H1 (cell line): ENCODE results near the gene SNRNP70. TPM values are rescaled to one million over a fixed set of nuclear protein-coding genes. Genes with fewer than 3 reads are reported as not detected.

ENCODE experiments used
- BRCA1 ChIP-seq: IDR thresholded peaks from 2 replicates; pipeline ENCODE4 v1.6.1; 2012; ENCODE audit warnings: low read depth, low read length, improper control_type of control experiment
- E2F6 ChIP-seq: IDR thresholded peaks from 2 replicates; pipeline ENCODE4 v1.6.1; 2012; ENCODE audit warnings: inconsistent platforms
- EP300 ChIP-seq, 2 experiments: IDR thresholded peaks; 1 replicate in 1 of 2; 2 replicates in 1 of 2; pipeline ENCODE4 v1.6.1; 2011 to 2012; ENCODE audit warnings: low read depth in 2 of 2, low read length in 2 of 2, mild to moderate bottlenecking in 2 of 2, borderline replicate concordance in 1 of 2, inconsistent platforms in 1 of 2, moderate library complexity in 1 of 2
- SP2 ChIP-seq: IDR thresholded peaks from 2 replicates; pipeline ENCODE4 v1.6.1; 2012; ENCODE audit warnings: mild to moderate bottlenecking, low read length, inconsistent platforms
- polyA plus RNA-seq, 7 experiments: library from polyadenylated mRNA; depleted of rRNA in 3 of 7; stranded (reverse) in 5 of 7; unstranded in 2 of 7; fragments of >200 nt in 5 of 7; fragments of 200-250 nt in 2 of 7; gene quantifications; 1 replicate in 5 of 7; 2 replicates in 1 of 7; 4 replicates in 1 of 7; pipeline versions ENCODE4 v1.2.1 to v1.2.3, GENCODE V29; 2011 to 2013; ENCODE audit warnings: missing spikeins in 2 of 7, mixed read lengths in 2 of 7
- total RNA-seq: library from RNA; stranded (reverse); fragmentation: NEBNext Ultra II Directional; extraction: Animal tissue kit (Norgen Biotek cat#: 25700); gene quantifications from 2 replicates; pipeline ENCODE4 v1.2.1, GENCODE V29; 2021

Gene SNRNP70
- total and polyA plus RNA-seq, 2 of the 8 experiments (the other 6 are each of a cell fraction or from before 2014, with no cell fraction given) = 231 to 235 TPM

- TF ChIP-seq EP300 (IDR thresholded peaks at IDR 0.05; ENCODE audit: borderline replicate concordance in 1 of 2, low read depth in 2 of 2, low read length in 2 of 2) (no peak), E2F6 (no peak), SP2 (no peak), BRCA1 (no peak)
These were observed 21.4 kb downstream of the SNRNP70 start (continued) for GRCh38 chr19:49106648-49107135.
